GM20431 (cell line): Measurements from ENCODE around the gene MYOCD.

ENCODE experiments used
- in situ Hi-C: fragments of 300-500 bp; cut with MseI, MboI; formaldehyde crosslinking; loops from one replicate; pipeline ENCODE4 v1.15.0; 2020; ENCODE audit warnings: low sequenced_read_pairs; ENCODE audit not compliant: unreplicated experiment

The MYOCD gene

GRCh38 chr17:12738624-12739023, 72.9 kb downstream of the MYOCD start:
- in situ Hi-C loops = no loop called here

GRCh38 chr17:12739500-12739899, 73.8 kb downstream of the MYOCD start:
- in situ Hi-C loops = no loop called here

GRCh38 chr17:12743046-12743445, 77.4 kb downstream of the MYOCD start:
- in situ Hi-C loops = no loop called here

- in situ Hi-C loops = no loop called here
Observed at GRCh38 chr17:12744298-12744697, 78.6 kb downstream of the MYOCD start.

- in situ Hi-C loops = no loop called here
Observed at GRCh38 chr17:12744786-12745185, 79.1 kb downstream of the MYOCD start.

GRCh38 chr17:12745486-12745885, 79.8 kb downstream of the MYOCD start:
- in situ Hi-C loops = no loop called here

- in situ Hi-C loops = no loop called here
Observed at GRCh38 chr17:12756786-12757185, 91.1 kb downstream of the MYOCD start.

- in situ Hi-C loops = no loop called here
Observed at GRCh38 chr17:12759090-12759489, 93.4 kb downstream of the MYOCD start.

- in situ Hi-C loops = no loop called here
Observed at GRCh38 chr17:12765548-12765947, 99.9 kb downstream of the MYOCD start.

GRCh38 chr17:12768255-12768654, 102.6 kb downstream of the MYOCD start:
- in situ Hi-C loops = no loop called here

- in situ Hi-C loops = no loop called here
Observed at GRCh38 chr17:12769981-12770380, 104.3 kb downstream of the MYOCD start.

GRCh38 chr17:12773153-12773552, 107.5 kb downstream of the MYOCD start:
- in situ Hi-C loops = no loop called here

GRCh38 chr17:12789075-12789480, 123.4 kb downstream of the MYOCD start:
- in situ Hi-C loops = no loop called here

- in situ Hi-C loops = no loop called here
Observed at GRCh38 chr17:12789481-12790248, 124.0 kb downstream of the MYOCD start, which contains the start of gene ARHGAP44. Gene ARHGAP44 (plus strand): TSS chr17:12789498. CDS start chr17:12789839, 341 bp downstream.

- in situ Hi-C loops = no loop called here
Observed at GRCh38 chr17:12790249-12791106, 124.8 kb downstream of the MYOCD start.

- in situ Hi-C loops = no loop called here
Observed at GRCh38 chr17:12794919-12795532, 129.3 kb downstream of the MYOCD start.

- in situ Hi-C loops = no loop called here
Observed at GRCh38 chr17:12800855-12801365, 135.2 kb downstream of the MYOCD start.

- in situ Hi-C loops = no loop called here
Observed at GRCh38 chr17:12806630-12807029, 140.9 kb downstream of the MYOCD start.

GRCh38 chr17:12808723-12809122, 143.0 kb downstream of the MYOCD start:
- in situ Hi-C loops = no loop called here

- in situ Hi-C loops = no loop called here
Observed at GRCh38 chr17:12812877-12813276, 147.2 kb downstream of the MYOCD start.

GRCh38 chr17:12813664-12814063, 148.0 kb downstream of the MYOCD start:
- in situ Hi-C loops = no loop called here
